Measurements from ENCODE around the gene AHCYL2.

DNA sequence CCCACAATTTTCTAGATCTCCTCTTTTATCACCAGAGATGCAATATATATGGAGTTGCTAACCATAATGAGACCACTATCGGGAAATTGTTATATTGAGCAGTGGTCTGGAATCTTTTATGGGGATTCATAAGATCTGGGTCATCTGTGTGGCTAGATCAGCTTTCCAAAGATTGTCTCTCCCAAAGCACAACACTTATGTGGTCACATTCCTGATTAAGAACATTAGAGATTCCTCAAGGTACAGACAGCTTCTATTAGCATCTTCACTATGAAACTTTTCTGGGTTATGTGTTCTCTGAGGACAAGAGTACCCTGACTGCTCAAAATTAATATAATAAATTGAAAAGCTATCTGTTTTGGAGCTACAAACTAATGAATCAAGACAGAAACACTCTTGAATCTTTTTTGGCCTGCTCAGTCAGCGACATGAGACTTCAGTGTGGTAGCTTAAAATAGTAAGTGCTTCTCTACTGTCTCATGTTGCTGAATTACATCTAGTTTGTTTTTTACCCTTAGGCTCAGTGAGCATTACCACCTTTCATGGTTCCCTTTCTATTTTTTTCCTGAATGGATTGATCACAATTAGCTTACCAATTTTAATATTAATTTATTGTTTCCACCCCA is 166.8 kb downstream of the AHCYL2 start:
- TF ChIP-seq, protein P1, sequence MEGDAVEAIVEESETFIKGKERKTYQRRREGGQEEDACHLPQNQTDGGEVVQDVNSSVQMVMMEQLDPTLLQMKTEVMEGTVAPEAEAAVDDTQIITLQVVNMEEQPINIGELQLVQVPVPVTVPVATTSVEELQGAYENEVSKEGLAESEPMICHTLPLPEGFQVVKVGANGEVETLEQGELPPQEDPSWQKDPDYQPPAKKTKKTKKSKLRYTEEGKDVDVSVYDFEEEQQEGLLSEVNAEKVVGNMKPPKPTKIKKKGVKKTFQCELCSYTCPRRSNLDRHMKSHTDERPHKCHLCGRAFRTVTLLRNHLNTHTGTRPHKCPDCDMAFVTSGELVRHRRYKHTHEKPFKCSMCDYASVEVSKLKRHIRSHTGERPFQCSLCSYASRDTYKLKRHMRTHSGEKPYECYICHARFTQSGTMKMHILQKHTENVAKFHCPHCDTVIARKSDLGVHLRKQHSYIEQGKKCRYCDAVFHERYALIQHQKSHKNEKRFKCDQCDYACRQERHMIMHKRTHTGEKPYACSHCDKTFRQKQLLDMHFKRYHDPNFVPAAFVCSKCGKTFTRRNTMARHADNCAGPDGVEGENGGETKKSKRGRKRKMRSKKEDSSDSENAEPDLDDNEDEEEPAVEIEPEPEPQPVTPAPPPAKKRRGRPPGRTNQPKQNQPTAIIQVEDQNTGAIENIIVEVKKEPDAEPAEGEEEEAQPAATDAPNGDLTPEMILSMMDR (IDR thresholded peaks at IDR 0.05; ENCODE audit: low read depth, low read length, poor library complexity, severe bottlenecking), result no peak
- TF ChIP-seq EZH2phosphoT487 (IDR thresholded peaks at IDR 0.05; ENCODE audit: borderline replicate concordance, low read length), result no peak
